K562 (cell line): Measurements from ENCODE around the gene SRCIN1. TPM values are rescaled to one million over a fixed set of nuclear protein-coding genes. Genes with fewer than 3 reads are reported as not detected.
A peak's percentile ranks its signal among the peaks of the same experiment; 100 is the strongest.

ENCODE experiments used
- ATAC-seq: fragments of 200-7000 bp; cut with Tn5 transposase; 3 replicates; pipeline ENCODE4 v1.9.1; 2020; ENCODE audit warnings: moderate library complexity
- BruUV-seq: library from RNA; stranded (reverse); fragments of 400-500 nt; replicated peaks from 2 replicates; lab custom pipeline; 2021; lab: Mats Ljungman, UMichigan
- CTCF ChIA-PET: fragments of 300-600 bp; formaldehyde crosslinking; extraction: SDS; loops from one replicate; lab custom pipeline; 2021; ENCODE audit warnings: low intra/inter-chr PET ratio; lab: Yijun Ruan, JAX
- POLR2A ChIA-PET: fragments of 300-600, 350-650 bp; sonication (Branson Sonifier 250); formaldehyde crosslinking; extraction: SDS; loops from one replicate; lab custom pipeline; 2021; ENCODE audit warnings: antibody characterized with exemption, inconsistent platforms; lab: Yijun Ruan, JAX
- DNase-seq, 4 experiments: peaks; one replicate each; pipeline versions ENCODE4 v3.0.0 to v3.0.0-alpha.2; 2011 to 2018; ENCODE audit warnings: low spot score in 3 of 4, mixed read lengths in 3 of 4; ENCODE audit errors: extremely low read depth in 1 of 4
- FAIRE-seq: peaks from 2 replicates; lab custom pipeline; 2011; peaks lifted over from hg19 to GRCh38; lab: Jason Lieb, UNC
- H2AFZ ChIP-seq: 2 replicates; pipeline ENCODE4 v1.6.0; 2011; ENCODE audit warnings: low read depth, low read length, control low read depth, inconsistent platforms
- H3K27ac ChIP-seq: fragments of 200-600 bp; 3 replicates; pipeline ENCODE4 v1.8.0; 2011; ENCODE audit warnings: low read depth, mild to moderate bottlenecking, control low read depth, inconsistent platforms, low read length, moderate library complexity, mixed read lengths; ENCODE audit errors: extremely low read depth
- H3K27me3 ChIP-seq, 2 experiments: fragments of 300-600 bp in 1 of 2; 2 replicates in 1 of 2; 3 replicates in 1 of 2; pipeline versions ENCODE4 v1.6.0 to v1.8.0; 2011; ENCODE audit warnings: inconsistent platforms in 2 of 2, low read length in 2 of 2, mild to moderate bottlenecking in 1 of 2, mixed read lengths in 1 of 2, moderate library complexity in 1 of 2; ENCODE audit not compliant: control insufficient read depth in 2 of 2, insufficient read depth in 2 of 2
- H3K36me3 ChIP-seq: fragments of 300-600 bp; 3 replicates; pipeline ENCODE4 v1.8.0; 2011; ENCODE audit warnings: mild to moderate bottlenecking, low read length, inconsistent platforms; ENCODE audit not compliant: control insufficient read depth, insufficient read depth
- H3K4me1 ChIP-seq, 2 experiments: fragments of 200-600 bp in 1 of 2; replicated peaks in 1 of 2; 2 replicates in 1 of 2; 3 replicates in 1 of 2; pipeline versions ENCODE4 v1.5.1 to v1.8.0; 2011; ENCODE audit warnings: inconsistent platforms in 2 of 2, low read length in 2 of 2, mild to moderate bottlenecking in 1 of 2, mixed read lengths in 1 of 2, moderate library complexity in 1 of 2; ENCODE audit not compliant: control insufficient read depth in 2 of 2, insufficient read depth in 2 of 2
- H3K4me2 ChIP-seq: 2 replicates; pipeline ENCODE4 v1.6.1; 2011; ENCODE audit warnings: low read length, control low read depth, inconsistent platforms, mixed read lengths; ENCODE audit not compliant: insufficient read depth
- H3K4me3 ChIP-seq: fragments of 200-600 bp; sonication (generic), shearing (Covaris generic); 2 replicates; pipeline ENCODE4 v1.5.1; 2016; ENCODE audit warnings: control low read depth, inconsistent platforms
- H3K79me2 ChIP-seq: fragments of 200-600 bp; 3 replicates; pipeline ENCODE4 v1.8.0; 2011; ENCODE audit warnings: low read length, inconsistent platforms; ENCODE audit not compliant: control insufficient read depth, insufficient read depth
- H3K9ac ChIP-seq, 2 experiments: 2 replicates each; pipeline versions ENCODE4 v1.6.0 to v1.6.1; 2011; ENCODE audit warnings: low read depth in 2 of 2, low read length in 2 of 2, control low read depth in 1 of 2, inconsistent platforms in 1 of 2, mild to moderate bottlenecking in 1 of 2, mixed read lengths in 1 of 2; ENCODE audit not compliant: insufficient read depth in 1 of 2
- H3K9me1 ChIP-seq: one replicate; pipeline ENCODE4 v1.6.0; 2011; ENCODE audit warnings: inconsistent platforms, mild to moderate bottlenecking, low read length, moderate library complexity; ENCODE audit not compliant: control insufficient read depth, insufficient read depth
- H3K9me3 ChIP-seq: replicated peaks from 2 replicates; pipeline ENCODE4 v1.5.1; 2011; ENCODE audit warnings: low read depth, low read length, inconsistent platforms; ENCODE audit not compliant: control insufficient read depth, insufficient read depth
- H4K20me1 ChIP-seq: replicated peaks from 2 replicates; pipeline ENCODE4 v1.6.1; 2011; ENCODE audit warnings: low read length, inconsistent platforms, mixed read lengths; ENCODE audit not compliant: control insufficient read depth, insufficient read depth
- ARID1B ChIP-seq: fragments of 450-650 bp; IDR thresholded peaks from 2 replicates; pipeline ENCODE4 v1.6.1; 2016; ENCODE audit warnings: antibody characterized with exemption, mild to moderate bottlenecking, inconsistent platforms
- CREB5 ChIP-seq: fragments of 250-450 bp; sonication (Bioruptor Pico); IDR thresholded peaks from 2 replicates; pipeline ENCODE4 v1.5.0; 2020; ENCODE audit warnings: mild to moderate bottlenecking
- CXXC5 ChIP-seq: fragments of 250-450 bp; sonication (Bioruptor Pico); IDR thresholded peaks from 2 replicates; pipeline ENCODE4 v1.8.0; 2022; ENCODE audit warnings: inconsistent platforms, mild to moderate bottlenecking, moderate library complexity
- ELF2 ChIP-seq: fragments of 250-450 bp; sonication (Bioruptor Pico); IDR thresholded peaks from 2 replicates; pipeline ENCODE4 v1.5.0; 2021; ENCODE audit warnings: mild to moderate bottlenecking
- MCM5 ChIP-seq: fragments of 450-650 bp; IDR thresholded peaks from 2 replicates; pipeline ENCODE4 v1.6.1; 2016; ENCODE audit warnings: low read depth
- NBN ChIP-seq: fragments of 450-650 bp; IDR thresholded peaks from 2 replicates; pipeline ENCODE4 v1.6.1; 2016; ENCODE audit warnings: low read depth, mild to moderate bottlenecking
- NR1H2 ChIP-seq: sonication (generic); formaldehyde crosslinking; IDR thresholded peaks from 2 replicates; pipeline ENCODE4 v1.4.0; 2020; ENCODE audit warnings: mild to moderate bottlenecking, missing genetic modification reagents
- SAFB ChIP-seq: fragments of 200-400 bp; formaldehyde crosslinking; IDR thresholded peaks from 2 replicates; pipeline ENCODE4 v1.6.1; 2017; ENCODE audit warnings: low read depth, low read length, borderline replicate concordance
- SMAD4 ChIP-seq: fragments of 250-450 bp; sonication (Bioruptor Pico); conservative IDR thresholded peaks from 2 replicates; pipeline ENCODE4 v1.8.0; 2021; ENCODE audit warnings: inconsistent platforms, mild to moderate bottlenecking, moderate library complexity
- UBTF ChIP-seq, 2 experiments: IDR thresholded peaks; 2 replicates each; pipeline ENCODE4 v1.6.1; 2012; ENCODE audit warnings: improper control_type of control experiment in 2 of 2, low read depth in 2 of 2, low read length in 2 of 2, borderline replicate concordance in 1 of 2
- YY1 ChIP-seq, 3 experiments: IDR thresholded peaks; 2 replicates each; pipeline ENCODE4 v1.6.1; 2011; ENCODE audit warnings: low read length in 2 of 3, mild to moderate bottlenecking in 2 of 3, moderate library complexity in 2 of 3, borderline replicate concordance in 1 of 3, control low read depth in 1 of 3, low read depth in 1 of 3; ENCODE audit not compliant: insufficient read depth in 3 of 3, insufficient replicate concordance in 2 of 3, control insufficient read depth in 1 of 3, insufficient read length in 1 of 3; ENCODE audit errors: extremely low read depth in 1 of 3
- ZBTB7A ChIP-seq: IDR thresholded peaks from 2 replicates; pipeline ENCODE4 v1.6.1; 2011; ENCODE audit warnings: low read depth, mild to moderate bottlenecking, low read length, moderate library complexity, borderline replicate concordance; ENCODE audit not compliant: control insufficient read depth
- ZNF175 ChIP-seq: fragments of 200-800 bp; sonication (Bioruptor generic); IDR thresholded peaks from 2 replicates; pipeline ENCODE4 v1.6.1; 2016; ENCODE audit warnings: low read depth, mild to moderate bottlenecking, missing genetic modification characterization, missing compliant biosample characterization
- ZNF217 ChIP-seq: sonication (generic); formaldehyde crosslinking; IDR thresholded peaks from 2 replicates; pipeline ENCODE4 v1.8.0; 2022; ENCODE audit warnings: mild to moderate bottlenecking, missing genetic modification reagents
- ZNF589 ChIP-seq: fragments of 200-800 bp; sonication (Bioruptor generic); IDR thresholded peaks from 2 replicates; pipeline ENCODE4 v1.6.1; 2016; ENCODE audit warnings: low read depth, missing genetic modification characterization, missing compliant biosample characterization
- WGBS: fragments of 100-300 bp; shearing (Covaris generic); methylation state at CpG from one replicate; pipeline ENCODE4 v1.1.6; 2016; ENCODE audit warnings: low coverage, mixed read lengths; ENCODE audit not compliant: insufficient coverage; ENCODE audit errors: missing lambda C conversion rate; 5-methylcytosine and 5-hydroxymethylcytosine counted together
- in situ Hi-C: fragments of 300-500 bp; cut with MboI; formaldehyde crosslinking; loops from 4 replicates; pipeline ENCODE4 v1.15.0; 2018; ENCODE audit warnings: inconsistent platforms, mixed read lengths
- intact Hi-C: fragments of 100-400 bp; cut with micrococcal nuclease; formaldehyde crosslinking; loops from 2 replicates; pipeline ENCODE4 v1.14.2; 2022
- polyA plus RNA-seq, 8 experiments: library from polyadenylated mRNA; depleted of rRNA in 4 of 8; stranded (reverse) in 5 of 8; unstranded in 3 of 8; fragments of >200 nt; fragmentation: Nextera tagmentation in 2 of 8; fragmentation: Illumina TruSeq in 1 of 8; extraction: Ambion mirVana in 2 of 8; extraction: Trizol in 1 of 8; gene quantifications; 2 replicates each; pipeline versions ENCODE4 v1.2.1 to v1.2.3, GENCODE V29; 2011 to 2014; ENCODE audit warnings: inconsistent platforms in 1 of 8, missing spikeins in 1 of 8
- total RNA-seq, 7 experiments: library from RNA; depleted of rRNA in 6 of 7; stranded (reverse); fragments of >200 nt in 6 of 7; fragmentation: Illumina TruSeq in 2 of 7; extraction: Trizol in 2 of 7; gene quantifications; 2 replicates each; pipeline versions ENCODE4 v1.2.1 to v1.2.3, GENCODE V29; 2011 to 2021; ENCODE audit warnings: low replicate concordance in 1 of 7

SRCIN1 gene
- total and polyA plus RNA-seq, 9 of the 15 experiments (the other 6 are each of a cell fraction or from before 2014, with no cell fraction given), result 0.09 to 0.33 (median 0.13) TPM; not detected in 6

GRCh38 chr17:38510421-38511149 lies 95.2 kb downstream of the SRCIN1 start:
- Histone ChIP-seq H3K4me2 (peak overlapping the region; percentile 47; the same call in 1 of the 2 replicates), H3K9me1 (no peaks in the 10 kb centered on the region), H3K9me3 (no peaks in the 10 kb centered on the region), H3K9ac (peak overlapping the region in 1 of 2 experiments; percentile 78; a peak in 2 of 4 replicates), H3K4me3 (peak overlapping the region; percentile 9; the same call in 1 of the 2 replicates), H3K27me3 (peaks cover 3 to 35% of the 10 kb centered on the region in 2 experiments; a peak in 3 of 5 replicates), H3K36me3 (no peaks in the 10 kb centered on the region), H2AFZ (peak overlapping the region; percentile 76), H3K4me1 (peaks cover 0 to 22% of the 10 kb centered on the region in 2 experiments; a peak in 2 of 5 replicates), H4K20me1 (peaks cover 8% of the 10 kb centered on the region), H3K27ac (no peak overlapping the region), H3K79me2 (no peaks in the 10 kb centered on the region)
- BruUV-seq, result no TSS peak
- ATAC-seq (peak; percentile 86), FAIRE-seq (no peak), DNase-seq (peak; percentile 56 to 80 (median 77))
- in situ Hi-C loops, result no loop called here
- CTCF ChIA-PET, result interaction anchor here (0.7 to 1.5 kb wide), 4 partner anchors 18 to 242 kb away, joined by 3 to 9 read pairs (median 3); no protein-coding TSS in a partner anchor
- 6% methylated on average over 40 of the region's 86 CpGs for WGBS
- POLR2A ChIA-PET, result interaction anchor here (0.6 kb wide), 2 partner anchors 21 to 115 kb away, joined by 5 read pairs; no protein-coding TSS in a partner anchor
- intact Hi-C loops, result no loop called here
- TF ChIP-seq ARID1B (no peak), ZNF175 (CRISPR knock-in tag) (no peak), NBN (no peak), CXXC5 (CRISPR knock-in tag) (peak; percentile 43), UBTF (IDR thresholded peaks at IDR 0.05; ENCODE audit: borderline replicate concordance in 1 of 2, low read depth in 2 of 2, low read length in 2 of 2) (peak; percentile 72 to 89; a peak in 3 of 4 replicates), YY1 (IDR thresholded peaks at IDR 0.05; ENCODE audit: borderline replicate concordance in 1 of 3, control insufficient read depth in 1 of 3, extremely low read depth in 1 of 3, insufficient read depth in 3 of 3, insufficient read length in 1 of 3, insufficient replicate concordance in 2 of 3, low read depth in 1 of 3, low read length in 2 of 3) (peak in 1 of 3 experiments; percentile 24), NR1H2 (CRISPR knock-in tag) (no peak), ZNF217 (CRISPR knock-in tag) (no peak), SAFB (no peak), ZBTB7A (peak; percentile 7; the same call in 1 of the 2 replicates), MCM5 (no peak), CREB5 (CRISPR knock-in tag) (no peak), SMAD4 (CRISPR knock-in tag) (peak; percentile 62), ZNF589 (CRISPR knock-in tag) (0 out of 2 replicates have a peak, but pooled peaks have one; percentile 3), ELF2 (CRISPR knock-in tag) (no peak)
